ENCODE data around the gene CCDC6.
A peak's percentile ranks its signal among the peaks of the same experiment; 100 is the strongest.
"Not testable (repeated sequence)": the region's sequence is repeated elsewhere in the genome, so short reads cannot be mapped to it uniquely, and the experiment has no call there.

CCDC6 gene

DNA sequence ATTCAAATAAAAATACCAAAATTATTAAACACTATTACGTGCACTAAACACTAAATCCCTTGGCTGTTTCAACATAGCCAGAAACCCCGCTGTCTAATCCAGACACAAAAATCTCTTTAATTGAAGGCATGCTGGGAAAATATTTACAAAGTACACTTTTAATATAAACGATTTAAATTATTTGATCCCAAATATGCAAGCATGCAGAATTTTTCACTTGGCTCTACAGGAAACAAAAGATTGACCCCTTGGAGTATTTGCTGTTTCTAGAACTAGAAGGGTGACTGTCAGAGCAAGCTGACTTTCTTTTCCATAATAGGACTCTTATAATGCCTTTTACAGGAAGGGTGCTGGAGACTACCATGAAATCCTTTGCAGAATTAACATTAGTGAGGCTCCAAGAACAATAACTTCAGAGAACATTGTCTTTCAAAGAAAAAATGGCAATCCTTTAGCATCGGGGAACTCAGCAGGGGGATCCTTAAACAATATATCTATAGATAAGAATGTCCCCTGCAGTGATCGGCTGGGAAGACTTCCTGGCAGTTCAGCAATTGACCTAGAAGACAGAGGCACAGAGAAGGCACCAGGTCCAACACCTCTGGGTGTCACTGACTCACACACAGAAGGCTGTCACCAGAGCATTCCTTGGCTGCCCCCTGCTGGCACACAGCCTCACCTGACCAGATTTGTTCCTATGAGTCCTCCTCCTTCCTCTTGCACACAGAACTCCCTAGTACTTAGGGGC lies 97.3 kb downstream of the CCDC6 start:
- no peaks in the 10 kb centered on the region for H3K4me1 Mint-ChIP-seq (ENCODE audit: low read depth)
- DNase-seq = peak; percentile 81
- H3K4me3 Mint-ChIP-seq = no peak overlapping the region
- H3K9me3 Mint-ChIP-seq = no peaks in the 10 kb centered on the region
- H3K27ac Mint-ChIP-seq = peak overlapping the region; percentile 0
- no peaks in the 10 kb centered on the region for H3K27me3 Mint-ChIP-seq
- H3K36me3 Mint-ChIP-seq (ENCODE audit: low read depth) = peaks cover 96% of the 10 kb centered on the region

DNA sequence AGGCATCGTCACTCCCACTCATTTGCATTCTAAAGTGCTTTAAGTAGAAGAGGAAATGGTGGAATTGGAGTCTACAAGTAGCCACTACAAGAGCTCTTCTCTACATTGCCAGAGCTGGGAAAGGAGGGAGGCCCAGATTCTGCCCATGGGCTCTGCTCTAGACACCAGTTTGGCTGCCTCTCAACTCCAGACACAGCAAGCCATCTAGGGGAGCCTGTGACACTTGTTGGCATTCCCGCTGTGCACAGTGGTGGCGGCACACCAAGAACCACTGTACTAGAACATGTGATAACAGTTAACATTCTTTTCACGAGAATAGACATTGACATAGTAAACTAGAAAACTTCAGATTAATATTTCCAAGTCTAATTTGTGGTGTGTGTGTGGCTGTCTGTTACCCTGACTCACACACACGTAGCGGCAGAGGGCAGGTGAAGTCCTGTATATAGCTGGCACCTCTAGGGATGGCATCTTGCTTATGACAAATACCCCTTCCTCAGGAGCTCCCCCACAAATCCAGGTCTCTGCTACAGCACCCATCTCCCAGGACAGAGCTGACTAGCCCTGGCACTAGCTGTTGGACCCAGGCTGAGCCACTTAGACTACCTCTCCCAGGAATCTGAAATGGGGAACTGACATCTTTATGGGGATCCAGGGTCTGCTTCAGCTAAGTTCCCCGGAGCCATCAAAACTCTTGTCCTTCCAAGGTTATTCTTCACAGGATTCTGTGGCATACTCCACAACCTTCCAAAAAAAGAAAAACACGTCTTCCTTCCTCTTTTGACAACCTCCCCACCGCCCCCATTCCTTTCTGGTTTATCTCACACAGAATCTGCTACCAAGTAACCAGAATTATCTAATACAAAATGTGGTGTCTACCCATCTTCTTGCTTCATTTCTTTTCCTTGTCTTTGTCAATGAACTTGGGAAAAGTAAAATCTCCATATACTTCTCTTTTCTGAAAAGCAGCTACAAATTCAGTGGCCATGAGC lies 98.4 kb downstream of the CCDC6 start:
- no peak for DNase-seq
- Mint-ChIP-seq H3K27ac (no peak overlapping the region), H3K36me3 (ENCODE audit: low read depth) (peaks cover 97% of the 10 kb centered on the region), H3K4me1 (ENCODE audit: low read depth) (no peaks in the 10 kb centered on the region), H3K9me3 (no peaks in the 10 kb centered on the region), H3K4me3 (no peak overlapping the region), H3K27me3 (no peaks in the 10 kb centered on the region)

DNA sequence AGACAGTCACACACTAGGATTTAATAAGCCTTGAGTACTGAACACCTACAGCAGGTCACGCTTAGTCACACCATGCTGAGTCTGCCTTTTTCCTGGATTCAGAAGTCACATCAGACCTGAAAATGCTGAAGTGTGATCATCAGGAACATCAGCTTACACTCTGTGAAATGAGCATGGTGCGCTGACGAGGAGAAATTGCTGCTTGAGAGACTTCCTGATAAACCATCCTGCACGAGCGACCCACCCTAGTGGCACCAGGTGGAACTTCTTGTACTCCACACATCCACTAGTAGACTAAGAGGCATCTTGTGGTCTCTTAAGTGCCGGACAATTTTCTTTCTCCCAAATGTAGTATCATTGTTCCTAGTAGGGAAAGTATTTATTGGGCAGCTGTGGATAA lies 101.3 kb downstream of the CCDC6 start:
- H3K36me3 Mint-ChIP-seq (ENCODE audit: low read depth) = peaks cover 97% of the 10 kb centered on the region
- H3K9me3 Mint-ChIP-seq = no peaks in the 10 kb centered on the region
- no peaks in the 10 kb centered on the region for H3K27me3 Mint-ChIP-seq
- H3K4me3 Mint-ChIP-seq = no peak overlapping the region
- no peak for DNase-seq
- peaks cover 2% of the 10 kb centered on the region for H3K4me1 Mint-ChIP-seq (ENCODE audit: low read depth)
- peak overlapping the region; percentile 68 for H3K27ac Mint-ChIP-seq

DNA sequence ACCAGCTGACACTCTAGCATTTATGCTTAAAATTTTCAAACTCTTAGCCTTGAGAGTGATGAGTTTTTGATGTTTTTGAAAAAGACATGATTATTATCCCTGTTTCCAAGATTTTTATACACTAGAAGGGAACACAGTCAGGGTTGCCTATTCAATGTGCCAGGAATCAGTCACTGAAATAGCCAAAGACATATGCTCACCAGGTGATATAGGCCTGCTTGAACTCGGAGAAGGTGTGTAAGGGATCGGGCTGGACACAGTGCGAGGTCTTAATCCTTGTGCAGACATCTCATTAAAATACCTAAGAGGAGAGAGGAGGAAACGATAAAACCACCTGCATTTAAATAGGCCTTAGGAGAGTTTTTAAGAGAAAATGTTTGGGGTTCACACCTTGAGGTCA lies 102.1 kb downstream of the CCDC6 start:
- peaks cover 96% of the 10 kb centered on the region for H3K36me3 Mint-ChIP-seq (ENCODE audit: low read depth)
- H3K27me3 Mint-ChIP-seq = no peaks in the 10 kb centered on the region
- H3K4me3 Mint-ChIP-seq = no peak overlapping the region
- H3K9me3 Mint-ChIP-seq = no peaks in the 10 kb centered on the region
- DNase-seq = no peak
- H3K27ac Mint-ChIP-seq = no peak overlapping the region
- H3K4me1 Mint-ChIP-seq (ENCODE audit: low read depth) = peaks cover 2% of the 10 kb centered on the region

DNA sequence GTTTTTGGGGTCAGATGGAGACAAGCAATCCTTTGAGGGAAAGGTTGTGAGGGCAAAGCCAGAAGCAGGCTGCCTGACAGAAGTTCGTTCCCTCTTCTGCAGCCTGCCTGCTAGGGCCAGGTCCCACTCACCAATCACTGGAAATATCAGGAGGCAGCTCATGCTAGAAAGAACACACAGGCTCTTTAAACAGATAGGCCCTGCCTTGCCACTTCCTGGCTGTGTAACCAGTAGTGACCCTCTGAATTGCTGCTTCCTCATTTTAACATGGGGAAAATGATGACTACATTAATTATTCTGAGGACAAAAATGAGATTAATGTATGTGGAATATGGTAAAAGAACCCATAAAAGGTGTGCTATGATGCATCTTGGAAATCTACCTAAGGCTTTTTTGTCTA lies 102.6 kb downstream of the CCDC6 start:
- Mint-ChIP-seq H3K4me1 (ENCODE audit: low read depth) (peaks cover 2% of the 10 kb centered on the region), H3K4me3 (no peak overlapping the region), H3K9me3 (no peaks in the 10 kb centered on the region), H3K36me3 (ENCODE audit: low read depth) (peaks cover 96% of the 10 kb centered on the region), H3K27me3 (no peaks in the 10 kb centered on the region), H3K27ac (peak overlapping the region; percentile 75)
- no peak for DNase-seq

GRCh38 chr10:59801171-59801570 lies 105.2 kb downstream of the CCDC6 start:
- no peaks in the 10 kb centered on the region for H3K27me3 Mint-ChIP-seq
- peaks cover 2% of the 10 kb centered on the region for H3K4me1 Mint-ChIP-seq (ENCODE audit: low read depth)
- DNase-seq = no peak
- H3K36me3 Mint-ChIP-seq (ENCODE audit: low read depth) = peaks cover 96% of the 10 kb centered on the region
- H3K9me3 Mint-ChIP-seq = no peaks in the 10 kb centered on the region
- H3K4me3 Mint-ChIP-seq = no peak overlapping the region
- H3K27ac Mint-ChIP-seq = no peak overlapping the region

DNA sequence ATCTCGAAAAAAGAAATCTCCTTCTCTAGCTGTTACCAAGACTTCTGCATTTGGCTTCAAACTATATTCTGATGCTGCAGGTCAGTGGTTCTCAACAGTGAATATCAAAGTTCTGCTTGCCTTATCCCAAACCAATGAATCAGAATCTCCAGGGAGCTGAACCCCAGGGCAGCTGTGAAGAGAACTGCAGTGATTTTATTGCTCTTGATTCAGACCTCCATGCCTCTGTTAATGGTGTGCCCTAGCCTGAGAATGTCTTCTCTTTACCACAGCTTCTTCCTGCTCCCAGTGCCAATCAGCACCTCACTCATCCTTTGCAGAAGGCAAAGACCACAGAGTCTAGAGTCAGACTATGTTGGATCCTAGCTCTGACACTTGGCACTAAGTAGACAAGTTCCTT lies 106.9 kb downstream of the CCDC6 start:
- no peaks in the 10 kb centered on the region for H3K27me3 Mint-ChIP-seq
- peaks cover 96% of the 10 kb centered on the region for H3K36me3 Mint-ChIP-seq (ENCODE audit: low read depth)
- no peak for DNase-seq
- H3K27ac Mint-ChIP-seq = no peak overlapping the region
- peaks cover 2% of the 10 kb centered on the region for H3K4me1 Mint-ChIP-seq (ENCODE audit: low read depth)
- H3K9me3 Mint-ChIP-seq = no peaks in the 10 kb centered on the region
- no peak overlapping the region for H3K4me3 Mint-ChIP-seq

DNA sequence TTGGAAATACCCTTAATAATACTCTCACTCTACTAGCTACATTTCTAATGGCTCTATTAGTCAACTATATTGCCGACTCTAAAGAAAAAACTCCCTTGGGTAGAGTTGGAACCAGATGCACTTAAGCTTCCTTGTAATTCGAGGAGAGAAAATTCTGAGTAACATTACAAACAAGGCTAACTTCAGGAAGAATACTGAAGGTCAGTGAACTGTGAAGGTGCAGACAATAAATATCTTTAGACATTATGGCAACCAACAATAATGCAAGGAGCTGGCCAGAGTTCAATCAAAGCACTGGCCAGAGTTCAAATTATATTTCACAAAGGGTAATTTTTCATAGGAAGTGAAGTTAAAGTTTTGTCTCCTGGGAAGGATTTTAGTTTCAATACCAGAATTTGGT lies 112.4 kb downstream of the CCDC6 start:
- peaks cover 95% of the 10 kb centered on the region for H3K36me3 Mint-ChIP-seq (ENCODE audit: low read depth)
- no peak overlapping the region for H3K27ac Mint-ChIP-seq
- peaks cover 13% of the 10 kb centered on the region for H3K4me1 Mint-ChIP-seq (ENCODE audit: low read depth)
- no peak for DNase-seq
- no peaks in the 10 kb centered on the region for H3K9me3 Mint-ChIP-seq
- no peaks in the 10 kb centered on the region for H3K27me3 Mint-ChIP-seq
- H3K4me3 Mint-ChIP-seq = no peak overlapping the region

- Mint-ChIP-seq H3K4me1 (ENCODE audit: low read depth) (peaks cover 13% of the 10 kb centered on the region), H3K27ac (peak overlapping the region; percentile 22), H3K27me3 (no peaks in the 10 kb centered on the region), H3K9me3 (no peaks in the 10 kb centered on the region), H3K4me3 (no peak overlapping the region), H3K36me3 (ENCODE audit: low read depth) (peaks cover 94% of the 10 kb centered on the region)
- DNase-seq = no peak
Observed at GRCh38 chr10:59792812-59793211, 113.5 kb downstream of the CCDC6 start.

GRCh38 chr10:59791601-59792000 lies 114.8 kb downstream of the CCDC6 start:
- no peak overlapping the region for H3K27ac Mint-ChIP-seq
- no peak for DNase-seq
- H3K9me3 Mint-ChIP-seq = no peaks in the 10 kb centered on the region
- peaks cover 13% of the 10 kb centered on the region for H3K4me1 Mint-ChIP-seq (ENCODE audit: low read depth)
- peaks cover 89% of the 10 kb centered on the region for H3K36me3 Mint-ChIP-seq (ENCODE audit: low read depth)
- no peak overlapping the region for H3K4me3 Mint-ChIP-seq
- H3K27me3 Mint-ChIP-seq = no peaks in the 10 kb centered on the region

- not testable (repeated sequence) for DNase-seq, H3K9me3 Mint-ChIP-seq, H3K27ac Mint-ChIP-seq, H3K27me3 Mint-ChIP-seq, H3K4me3 Mint-ChIP-seq
- Mint-ChIP-seq H3K4me1 (ENCODE audit: low read depth) (peaks cover 13% of the 10 kb centered on the region), H3K36me3 (ENCODE audit: low read depth) (peaks cover 79% of the 10 kb centered on the region)
Observed at GRCh38 chr10:59790080-59790479, 116.3 kb downstream of the CCDC6 start.

DNA sequence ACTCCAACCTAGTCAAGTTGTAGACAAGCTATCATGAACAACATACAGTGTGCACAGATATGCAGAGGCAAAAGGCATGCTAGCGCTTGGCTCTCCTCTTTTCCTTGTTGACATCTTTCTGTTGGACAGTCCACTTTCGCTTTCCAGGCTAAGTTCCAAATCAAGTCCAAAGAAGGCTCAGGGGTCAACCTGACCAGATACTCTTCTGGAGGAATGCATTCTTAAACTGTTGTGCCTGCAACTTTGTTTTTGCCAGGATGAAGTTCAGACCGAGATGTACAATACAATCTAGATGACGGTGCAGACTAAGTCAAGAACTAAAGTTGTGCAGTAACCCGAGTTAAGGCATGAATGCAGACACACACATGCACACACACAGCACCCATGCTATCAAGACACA lies 117.4 kb downstream of the CCDC6 start:
- not testable (repeated sequence) for DNase-seq, H3K27me3 Mint-ChIP-seq, H3K27ac Mint-ChIP-seq, H3K9me3 Mint-ChIP-seq, H3K4me3 Mint-ChIP-seq
- peaks cover 13% of the 10 kb centered on the region for H3K4me1 Mint-ChIP-seq (ENCODE audit: low read depth)
- peaks cover 67% of the 10 kb centered on the region for H3K36me3 Mint-ChIP-seq (ENCODE audit: low read depth)

DNA sequence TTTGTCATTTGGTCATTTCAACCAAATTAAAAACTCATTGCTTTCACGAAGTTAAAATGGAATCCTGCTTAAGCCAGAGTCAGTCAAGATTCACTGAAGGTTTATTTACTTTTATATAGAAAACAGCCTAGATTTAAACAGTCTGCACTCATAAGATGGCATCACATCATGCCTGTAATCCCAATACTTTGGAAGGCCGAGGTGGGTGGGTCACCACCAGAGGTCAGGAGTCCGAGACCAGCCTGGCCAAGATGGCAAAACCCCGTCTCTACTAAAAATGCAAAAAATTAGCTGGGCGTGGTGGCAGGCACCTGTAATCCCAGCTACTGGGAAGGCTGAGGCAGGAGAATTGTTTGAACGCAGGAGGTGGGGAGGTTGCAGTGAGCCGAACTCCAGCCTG lies 119.3 kb downstream of the CCDC6 start:
- not testable (repeated sequence) for H3K9me3 Mint-ChIP-seq; H3K4me3 Mint-ChIP-seq; H3K4me1 Mint-ChIP-seq (ENCODE audit: low read depth); H3K27ac Mint-ChIP-seq; H3K27me3 Mint-ChIP-seq; DNase-seq
- peaks cover 50% of the 10 kb centered on the region for H3K36me3 Mint-ChIP-seq (ENCODE audit: low read depth)

- H3K27me3 Mint-ChIP-seq; H3K4me1 Mint-ChIP-seq (ENCODE audit: low read depth); H3K27ac Mint-ChIP-seq; H3K4me3 Mint-ChIP-seq; H3K9me3 Mint-ChIP-seq; DNase-seq: not testable (repeated sequence)
- peaks cover 36% of the 10 kb centered on the region for H3K36me3 Mint-ChIP-seq (ENCODE audit: low read depth)
Observed at GRCh38 chr10:59785476-59785875, 120.9 kb downstream of the CCDC6 start.

DNA sequence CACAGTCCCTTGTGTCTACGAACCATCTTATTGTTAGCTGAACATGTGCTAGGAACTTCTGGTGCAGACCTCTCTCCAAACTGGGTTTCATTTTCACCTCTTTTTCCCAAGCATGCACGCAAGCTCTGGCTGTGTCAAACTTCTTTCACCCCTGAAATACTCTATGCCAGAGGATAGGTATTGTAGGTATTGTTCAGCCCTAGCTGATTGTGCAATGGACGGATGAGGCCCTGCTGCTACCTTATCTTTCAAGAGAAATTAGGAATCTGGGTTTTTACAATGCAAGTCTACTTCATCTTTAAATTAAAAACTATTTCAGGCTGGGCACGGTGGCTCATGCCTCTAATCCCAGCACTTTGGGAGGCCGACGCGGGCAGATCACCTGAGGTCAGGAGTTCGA lies 124.8 kb downstream of the CCDC6 start:
- H3K27me3 Mint-ChIP-seq = no peaks in the 10 kb centered on the region
- DNase-seq = no peak
- H3K4me1 Mint-ChIP-seq (ENCODE audit: low read depth) = no peaks in the 10 kb centered on the region
- no peak overlapping the region for H3K27ac Mint-ChIP-seq
- peaks cover 8% of the 10 kb centered on the region for H3K9me3 Mint-ChIP-seq
- no peak overlapping the region for H3K4me3 Mint-ChIP-seq
- H3K36me3 Mint-ChIP-seq (ENCODE audit: low read depth) = peaks cover 3% of the 10 kb centered on the region
